Body of pancreas (tissue), 4 donors: ENCODE measurements around the gene HERPUD2. TPM values are rescaled to one million over a fixed set of nuclear protein-coding genes. Genes with fewer than 3 reads are reported as not detected.
"Not testable (repeated sequence)": the region's sequence is repeated elsewhere in the genome, so short reads cannot be mapped to it uniquely, and the experiment has no call there.

Source experiments
- ATAC-seq: fragments of 150-250 bp; one replicate; pipeline ENCODE4 v1.9.1; 2016
- DNase-seq, 4 donors: peaks; one replicate each; pipeline ENCODE4 v3.0.0-alpha.2; 2019
- H3K27ac ChIP-seq, 4 donors: fragments of 200-600 bp; sonication (generic); 1 replicate in 3 of 4; 2 replicates in 1 of 4; pipeline versions ENCODE4 v1.5.1 to v1.6.1; 2016 to 2019; ENCODE audit warnings: mild to moderate bottlenecking in 1 of 4, mixed read lengths in 1 of 4, moderate library complexity in 1 of 4
- H3K27me3 ChIP-seq, 2 donors: fragments of 200-600 bp; sonication (generic); one replicate each; pipeline ENCODE4 v1.6.0; 2016; ENCODE audit warnings: mild to moderate bottlenecking in 1 of 2
- H3K36me3 ChIP-seq, 2 donors: fragments of 200-600 bp; sonication (generic); replicated peaks in 1 of 2; 2 replicates each; pipeline ENCODE4 v1.5.1; 2016; ENCODE audit warnings: low read depth in 2 of 2; ENCODE audit not compliant: insufficient read depth in 1 of 2
- H3K4me1 ChIP-seq: fragments of 200-600 bp; sonication (generic); one replicate; pipeline ENCODE4 v1.6.0; 2016
- H3K4me3 ChIP-seq, 2 donors: fragments of 200-600 bp; sonication (generic); 1 replicate in 1 of 2; 2 replicates in 1 of 2; pipeline ENCODE4 v1.5.1; 2016 to 2019
- H3K9me3 ChIP-seq, 3 donors: fragments of 200-600 bp; sonication (generic); 1 replicate in 2 of 3; 2 replicates in 1 of 3; pipeline ENCODE4 v1.5.1; 2016
- CTCF ChIP-seq, 7 experiments: fragments of 450-650 bp in 4 of 7; fragments of 200-600 bp in 3 of 7; sonication (generic) in 3 of 7; IDR thresholded peaks; one replicate each; pipeline ENCODE4 v1.5.1; 2016 to 2019; ENCODE audit warnings: antibody characterized with exemption in 7 of 7
- POLR2A ChIP-seq, 3 donors: fragments of 450-650 bp; IDR thresholded peaks; one replicate each; pipeline ENCODE4 v1.6.1; 2016; ENCODE audit warnings: antibody characterized with exemption in 3 of 3, mild to moderate bottlenecking in 2 of 3
- WGBS, 2 donors: methylation state at CpG; one replicate each; pipeline ENCODE4 v1.1.5; 2017; 5-methylcytosine and 5-hydroxymethylcytosine counted together
- intact Hi-C: fragments of 100-400 bp; cut with DNase I; formaldehyde crosslinking; loops from one replicate; pipeline ENCODE4 v1.15.1; 2023
- total RNA-seq, 2 donors: library from RNA; depleted of rRNA; stranded (reverse); fragments of >200 nt; gene quantifications; one replicate each; pipeline ENCODE4 v1.1.0, GENCODE V29; 2016

Gene HERPUD2
- total RNA-seq, 2 donors from 2014 or later: 19.4 to 21.5 TPM

GRCh38 chr7:35701287-35701900, 6.5 kb upstream of the HERPUD2 start:
- intact Hi-C loops: loop anchor here (10.0 kb wide), 1 partner anchor 203 kb away; no protein-coding TSS in a partner anchor
- Histone ChIP-seq H3K27ac (no peak overlapping the region), H3K27me3 (no peaks in the 10 kb centered on the region), H3K9me3 (no peaks in the 10 kb centered on the region), H3K4me3 (no peak overlapping the region), H3K36me3 (no peaks in the 10 kb centered on the region), H3K4me1 (peaks cover under 1% of the 10 kb centered on the region)
- no peak for ATAC-seq
- no peak for DNase-seq
- TF ChIP-seq CTCF (IDR thresholded peaks at IDR 0.05) (no peak), POLR2A (IDR thresholded peaks at IDR 0.05) (no peak)
- WGBS, 2 donors: 93 to 100% methylated on average over 1 of the region's 1 CpG

GRCh38 chr7:35700865-35701264, 5.9 kb upstream of the HERPUD2 start:
- Histone ChIP-seq H3K4me1 (peaks cover 5% of the 10 kb centered on the region), H3K9me3 (no peaks in the 10 kb centered on the region), H3K36me3 (no peaks in the 10 kb centered on the region), H3K4me3 (no peak overlapping the region), H3K27ac (no peak overlapping the region), H3K27me3 (no peaks in the 10 kb centered on the region)
- TF ChIP-seq POLR2A (IDR thresholded peaks at IDR 0.05): no peak
- no peak for TF ChIP-seq CTCF (IDR thresholded peaks at IDR 0.05)
- DNase-seq: no peak
- WGBS, 2 donors: 85 to 90% methylated on average over 2 of the region's 2 CpGs
- ATAC-seq: no peak
- intact Hi-C loops: loop anchor here (10.0 kb wide), 1 partner anchor 204 kb away; no protein-coding TSS in a partner anchor

- Histone ChIP-seq H3K27ac (no peak overlapping the region), H3K4me1 (peaks cover 10% of the 10 kb centered on the region), H3K9me3 (no peaks in the 10 kb centered on the region), H3K36me3 (no peaks in the 10 kb centered on the region), H3K27me3 (no peaks in the 10 kb centered on the region), H3K4me3 (no peak overlapping the region)
- DNase-seq: no peak
- intact Hi-C loops: loop anchor here (10.0 kb wide), 1 partner anchor 204 kb away; no protein-coding TSS in a partner anchor
- TF ChIP-seq POLR2A (IDR thresholded peaks at IDR 0.05) (no peak), CTCF (IDR thresholded peaks at IDR 0.05) (no peak)
- ATAC-seq: no peak
Observed at GRCh38 chr7:35700333-35700732, 5.4 kb upstream of the HERPUD2 start.

- H3K4me3 ChIP-seq: no peak overlapping the region
- no peak overlapping the region for H3K27ac ChIP-seq
- no peaks in the 10 kb centered on the region for H3K36me3 ChIP-seq
- H3K4me1 ChIP-seq: peaks cover 10% of the 10 kb centered on the region
- intact Hi-C loops: loop anchor here (10.0 kb wide), 2 partner anchors 105 to 205 kb away; partner anchors contain the start of gene SEPTIN7
- no peaks in the 10 kb centered on the region for H3K27me3 ChIP-seq
- ATAC-seq (no peak), DNase-seq (no peak)
- 85 to 91% methylated on average over 2 of the region's 2 CpGs for WGBS, 2 donors
- TF ChIP-seq POLR2A (IDR thresholded peaks at IDR 0.05) (no peak), CTCF (IDR thresholded peaks at IDR 0.05) (no peak)
- H3K9me3 ChIP-seq: no peaks in the 10 kb centered on the region
Observed at GRCh38 chr7:35699796-35700305, 4.9 kb upstream of the HERPUD2 start.

- ATAC-seq, H3K4me3 ChIP-seq, DNase-seq, H3K27me3 ChIP-seq, H3K36me3 ChIP-seq, H3K9me3 ChIP-seq, H3K27ac ChIP-seq: not testable (repeated sequence)
- 79 to 80% methylated on average over 3 of the region's 3 CpGs for WGBS, 2 donors
- peaks cover 16% of the 10 kb centered on the region for H3K4me1 ChIP-seq
- intact Hi-C loops: loop anchor here (10.0 kb wide), 1 partner anchor 106 kb away; the partner anchor contains the start of gene SEPTIN7
Observed at GRCh38 chr7:35698382-35698781, 3.4 kb upstream of the HERPUD2 start.
